Stimulated activated naive CD4-positive, alpha-beta T cell (primary cell): Measurements from ENCODE around the gene SMO.

Experiments
- DNase-seq, 6 experiments: peaks; one replicate each; lab custom pipeline; 2025; lab: John Stamatoyannopoulos, UW

SMO gene

GRCh38 chr7:129188372-129188891 is at the start of gene SMO:
SMO (plus strand) TSS chr7:129188633; CDS start chr7:129189152, 519 bp downstream.
- DNase-seq = peak in 2 of 6 experiments; percentile 8 to 24

DNA sequence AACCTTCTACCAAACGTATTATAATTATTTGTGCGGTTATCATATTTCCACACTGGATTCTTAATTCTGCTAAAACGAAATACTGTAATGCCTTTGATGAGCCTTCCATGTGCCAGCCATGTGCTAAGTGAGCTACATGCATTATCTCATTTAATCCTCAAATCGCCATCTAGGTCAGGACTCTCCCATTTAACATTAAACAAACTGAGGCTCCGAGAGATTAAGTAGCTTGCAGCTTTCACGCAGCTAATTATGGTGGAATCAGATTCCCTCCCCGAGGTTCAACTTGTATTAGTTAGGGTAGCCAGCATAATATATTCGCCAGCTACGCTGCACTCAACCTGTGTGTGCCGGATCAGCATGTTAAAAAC is 44.7 kb upstream of the SMO start:
- DNase-seq = no peak

GRCh38 chr7:129144095-129144833 is 44.2 kb upstream of the SMO start, which contains the start of gene TSPAN33:
TSPAN33 (plus strand) TSS chr7:129144707; CDS start chr7:129144981, 274 bp downstream.
- DNase-seq = peak; percentile 24 to 70 (median 56)

GRCh38 chr7:129144834-129145668 is 43.4 kb upstream of the SMO start:
- DNase-seq = peak in 5 of 6 experiments; percentile 8 to 51 (median 29)

DNA sequence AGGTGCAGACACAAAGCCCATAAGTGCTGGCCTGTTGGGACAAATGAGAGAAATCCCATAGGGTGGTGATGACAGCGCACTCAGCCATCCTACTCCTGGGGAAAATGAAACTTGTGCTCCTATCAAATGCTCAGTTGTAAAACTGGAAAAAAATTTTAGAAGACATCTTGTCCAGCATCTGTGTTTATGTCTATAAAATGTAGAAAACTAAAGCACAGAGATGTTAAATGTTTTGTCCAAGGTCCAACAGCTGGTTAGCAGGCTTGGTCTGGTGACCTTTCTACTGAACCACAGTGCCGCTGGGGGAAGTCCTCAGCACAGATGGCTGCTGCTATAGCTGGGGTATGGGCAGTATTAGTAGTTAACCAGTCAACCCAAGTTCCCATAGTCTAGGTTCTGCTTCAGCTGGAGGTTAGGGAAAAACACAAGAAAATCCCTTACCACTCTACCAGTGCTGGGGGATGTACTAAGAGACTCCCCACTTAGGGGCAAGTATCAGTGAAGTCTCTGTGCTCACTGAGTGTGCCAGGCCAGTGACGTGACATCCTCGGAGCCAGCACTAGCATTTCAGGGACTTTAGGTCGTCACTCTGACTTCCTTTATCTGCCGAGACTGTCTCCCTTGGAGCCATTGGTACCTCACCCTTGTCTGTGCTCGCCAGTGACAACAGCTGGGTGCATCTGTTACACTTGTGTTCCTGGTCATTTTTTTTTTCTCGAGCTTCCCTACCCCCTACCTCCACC is 42.0 kb upstream of the SMO start:
- no peak for DNase-seq

DNA sequence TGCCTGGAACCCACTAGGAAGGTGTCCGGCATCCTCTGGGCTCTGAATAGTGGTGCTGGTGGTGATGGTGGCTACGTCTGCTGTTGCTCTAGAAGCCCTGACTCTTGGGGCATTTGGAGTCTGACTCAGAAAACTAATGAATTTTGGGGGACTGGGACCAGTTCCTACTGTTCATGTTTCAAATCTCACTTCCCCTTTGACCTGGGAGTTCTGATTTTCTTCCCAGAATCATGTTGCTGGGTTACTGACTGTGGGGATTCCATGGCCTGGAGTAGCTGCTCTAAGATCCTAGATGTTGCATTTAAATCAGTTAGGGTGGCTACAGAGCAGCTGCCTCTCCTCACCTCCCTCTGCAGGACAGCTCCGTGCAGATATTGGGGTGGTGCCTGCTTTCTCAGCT is 40.7 kb upstream of the SMO start:
- no peak for DNase-seq

GRCh38 chr7:129149511-129149910 is 38.9 kb upstream of the SMO start:
- DNase-seq = no peak

DNA sequence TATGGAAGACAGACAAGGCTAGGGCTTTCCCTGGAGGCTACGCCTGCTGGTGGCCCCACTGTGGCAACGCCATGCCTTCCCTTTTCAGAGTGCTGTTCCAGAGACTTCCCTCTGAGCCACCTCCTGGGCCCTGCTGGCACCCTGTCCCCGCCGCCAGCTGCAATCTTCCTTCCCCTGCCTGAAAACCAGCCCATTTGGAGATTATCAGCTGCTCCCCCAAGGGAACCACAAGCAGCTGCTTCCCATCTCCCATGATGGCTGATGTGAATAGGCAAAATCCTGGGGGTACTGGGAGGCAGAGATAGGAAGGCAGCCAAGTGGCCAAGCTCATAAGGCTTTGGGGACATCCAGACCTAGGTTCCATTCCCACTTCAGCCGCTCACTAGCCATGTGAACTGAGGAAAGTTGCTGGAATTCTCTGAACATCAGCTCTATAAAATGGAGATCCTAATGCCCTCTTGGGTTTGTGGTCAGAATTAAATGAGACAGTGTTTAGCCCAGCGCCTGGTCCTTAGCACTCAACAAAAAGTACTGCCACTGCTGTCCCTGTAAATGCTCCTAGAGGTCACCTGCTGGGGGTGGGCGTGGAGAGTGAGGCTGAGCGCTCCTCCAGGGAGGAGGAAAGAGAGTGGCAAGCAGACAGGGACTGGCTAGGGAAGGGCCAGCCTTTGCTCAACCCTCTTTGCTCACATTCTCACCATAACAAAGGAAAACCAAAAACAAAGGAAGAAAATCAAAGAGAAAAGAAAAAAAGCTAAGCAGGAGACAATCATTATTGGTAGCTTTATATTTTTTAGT is 38.0 kb upstream of the SMO start:
- DNase-seq = no peak

GRCh38 chr7:129157651-129158050 is 30.8 kb upstream of the SMO start:
- no peak for DNase-seq

DNA sequence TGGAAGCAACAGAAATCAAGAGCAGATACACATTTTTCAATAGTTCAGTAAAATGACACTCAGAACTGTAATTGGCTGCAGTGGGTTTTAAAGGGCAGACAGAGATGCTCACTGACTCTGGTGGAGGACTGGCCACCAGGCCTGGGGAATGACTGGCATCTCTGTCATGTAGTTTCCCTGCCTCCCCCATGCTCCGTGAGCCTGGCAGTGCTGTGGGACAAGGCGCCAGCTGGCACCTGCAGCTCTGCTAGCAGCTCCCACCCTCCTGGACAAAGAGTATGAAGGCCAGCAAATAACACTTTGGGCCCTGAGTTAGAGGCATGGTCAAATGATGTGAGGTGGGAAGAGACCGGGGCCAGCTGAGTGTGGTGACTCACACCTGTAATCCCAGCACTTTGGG is 28.9 kb upstream of the SMO start:
- no peak for DNase-seq

DNA sequence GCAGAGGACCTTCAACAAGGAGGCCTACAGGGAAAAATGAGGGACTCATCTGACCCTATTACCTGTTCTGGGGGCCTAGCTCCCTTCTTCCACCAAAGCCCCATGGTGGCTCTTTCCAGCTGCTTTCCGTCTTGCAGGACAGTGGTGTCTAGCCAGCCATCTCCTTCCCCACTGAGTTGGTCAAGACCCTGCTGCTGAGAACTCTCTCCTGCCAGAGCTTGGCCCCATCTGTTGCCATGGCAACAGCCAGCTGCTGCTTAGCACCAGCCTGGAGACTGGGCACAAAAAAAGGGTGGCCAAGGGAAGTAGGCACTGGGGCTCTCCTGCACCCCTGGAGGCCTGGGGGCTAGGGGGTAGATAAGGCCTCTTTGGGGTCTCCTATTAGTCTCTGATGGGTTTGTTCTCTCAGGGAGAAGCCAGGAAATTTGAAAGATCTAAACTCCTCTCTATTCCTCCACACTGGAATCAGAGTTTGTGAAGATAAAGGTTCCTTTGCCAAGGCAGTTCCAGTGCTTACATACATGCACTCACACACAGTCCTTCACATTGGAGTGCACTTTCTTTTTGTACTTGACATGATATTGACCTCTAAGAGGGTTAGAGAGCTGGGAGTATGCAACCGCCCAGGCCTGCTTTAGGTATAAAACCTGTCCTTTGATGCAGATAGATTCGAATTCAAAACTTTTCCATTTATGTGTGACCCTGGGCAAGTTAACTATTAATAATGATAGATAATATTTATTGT is 28.1 kb upstream of the SMO start:
- DNase-seq = no peak

DNA sequence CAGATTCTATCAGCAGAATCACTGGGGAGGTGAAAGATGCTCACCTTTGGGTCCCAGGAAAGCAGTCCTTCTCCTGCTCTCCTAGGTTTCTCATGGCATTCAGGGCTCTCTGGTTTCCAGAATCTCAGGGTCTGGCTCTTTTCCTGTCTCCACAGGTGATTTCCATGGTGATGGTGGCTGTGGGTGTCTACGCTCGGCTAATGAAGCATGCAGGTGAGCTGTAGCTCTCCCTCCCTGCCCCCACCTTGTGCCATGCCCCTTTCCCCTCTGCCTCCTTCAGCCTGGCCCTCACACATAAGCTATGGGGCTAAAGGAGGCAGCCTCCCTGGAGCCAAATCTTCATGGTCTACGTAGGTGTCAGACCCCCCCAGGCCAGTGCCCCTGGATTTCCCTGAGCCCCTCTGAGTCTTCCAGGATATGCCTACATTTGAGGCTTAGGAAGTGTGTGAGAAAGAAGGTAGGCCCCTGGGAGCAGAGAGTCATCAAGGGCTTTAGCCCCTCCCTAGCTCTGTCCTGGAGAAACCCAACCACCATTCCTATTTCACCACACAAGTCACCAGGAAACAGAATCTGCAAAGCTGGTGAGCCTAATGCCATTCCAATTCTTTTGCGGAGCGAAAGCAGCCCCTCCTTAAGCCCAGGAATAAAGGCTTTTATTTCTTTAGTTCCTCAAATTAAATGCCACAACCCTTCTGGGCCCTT is 26.8 kb upstream of the SMO start:
- DNase-seq = no peak

- DNase-seq = no peak
Observed at GRCh38 chr7:129162732-129163131, 25.7 kb upstream of the SMO start.

- DNase-seq = peak in 3 of 6 experiments; percentile 7 to 36 (median 13)
Observed at GRCh38 chr7:129163875-129164544, 24.4 kb upstream of the SMO start.

- DNase-seq = no peak
Observed at GRCh38 chr7:129166745-129167144, 21.7 kb upstream of the SMO start.

DNA sequence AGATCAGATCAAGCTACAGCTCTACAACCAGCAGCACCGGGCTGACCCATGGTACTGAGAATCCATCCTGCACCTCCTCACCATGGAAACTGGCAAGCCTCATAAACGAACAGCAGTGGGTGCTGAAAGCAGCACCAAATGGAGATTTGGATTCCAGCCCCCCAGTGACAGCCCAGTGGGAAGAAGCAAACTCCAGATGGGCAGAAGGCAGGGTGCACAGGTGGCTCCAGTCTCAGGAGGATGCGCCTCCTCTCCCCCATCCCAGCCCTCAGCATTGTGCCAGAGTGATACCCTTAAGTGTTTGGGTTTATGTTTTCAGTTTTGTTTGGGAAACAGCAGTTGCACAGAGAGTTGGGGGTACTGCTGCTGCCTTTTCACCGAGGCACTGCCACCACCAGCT is 20.6 kb upstream of the SMO start:
- no peak for DNase-seq

DNA sequence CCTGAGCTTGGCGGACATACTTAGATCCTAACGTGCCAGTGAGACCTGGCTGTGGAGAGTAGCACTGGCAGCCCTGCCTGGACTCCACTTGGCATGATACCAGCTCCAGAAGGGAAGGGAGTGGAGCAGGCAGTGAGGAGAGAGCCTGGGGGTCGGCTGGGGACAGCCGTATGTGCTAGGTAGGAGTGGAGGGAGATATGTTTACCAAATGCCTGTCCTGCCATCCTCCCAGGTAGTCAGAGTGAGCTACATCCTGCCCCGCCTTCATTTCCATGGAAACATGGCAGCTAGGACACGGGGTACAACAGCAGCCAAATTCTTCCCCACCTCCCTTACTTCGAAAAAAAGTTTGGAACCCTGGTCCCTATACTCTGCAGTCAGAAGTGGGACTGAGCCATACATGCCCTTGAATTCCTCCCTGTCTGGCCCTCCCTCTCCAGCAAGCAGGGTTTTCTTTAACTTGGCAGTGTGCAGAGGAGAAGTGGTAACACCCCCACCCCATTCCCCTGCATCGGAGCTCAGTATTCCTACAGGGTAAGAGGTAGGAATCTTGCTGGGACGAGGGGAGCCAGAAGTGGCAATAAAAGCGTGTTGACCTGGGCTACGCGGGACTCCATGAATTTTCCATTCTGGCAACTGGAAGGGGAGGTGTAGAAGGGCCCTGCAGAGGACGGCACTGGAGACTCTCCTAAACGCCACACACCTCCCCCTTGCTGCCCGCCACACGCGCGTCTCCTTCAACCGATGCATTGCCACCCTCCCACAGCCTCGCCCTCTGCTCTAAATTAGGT is 20.0 kb upstream of the SMO start:
- no peak for DNase-seq

- DNase-seq = peak; percentile 4 to 44 (median 18)
Observed at GRCh38 chr7:129169171-129169671, 19.2 kb upstream of the SMO start.
